Thoracic aorta (tissue), 2 donors: Measurements from ENCODE around the gene PSMC4. TPM values are rescaled to one million over a fixed set of nuclear protein-coding genes. Genes with fewer than 3 reads are reported as not detected.
"Not testable (repeated sequence)": the region's sequence is repeated elsewhere in the genome, so short reads cannot be mapped to it uniquely, and the experiment has no call there.

Experiments used
- ATAC-seq: fragments of 150-250 bp; one replicate; pipeline ENCODE4 v1.8.0; 2017; ENCODE audit warnings: low read depth; ENCODE audit not compliant: insufficient number of reproducible peaks, low FRiP score
- DNase-seq: peaks from one replicate; pipeline ENCODE4 v3.0.0-alpha.2; 2020; ENCODE audit warnings: low spot score
- H3K27ac ChIP-seq, 2 donors: fragments of 200-600 bp; sonication (generic); 1 replicate in 1 of 2; 2 replicates in 1 of 2; pipeline ENCODE4 v1.5.1; 2016; ENCODE audit warnings: mild to moderate bottlenecking in 2 of 2, moderate library complexity in 2 of 2
- H3K27me3 ChIP-seq: fragments of 200-600 bp; sonication (generic); replicated peaks from 2 replicates; pipeline ENCODE4 v1.6.0; 2016; ENCODE audit warnings: mild to moderate bottlenecking; ENCODE audit not compliant: insufficient read depth
- H3K36me3 ChIP-seq: fragments of 200-600 bp; sonication (generic); one replicate; pipeline ENCODE4 v1.5.1; 2016
- H3K4me1 ChIP-seq, 2 donors: fragments of 200-600 bp; sonication (generic); 1 replicate in 1 of 2; 2 replicates in 1 of 2; pipeline versions ENCODE4 v1.5.1 to v1.6.0; 2016; ENCODE audit warnings: low read depth in 2 of 2, mild to moderate bottlenecking in 1 of 2; ENCODE audit not compliant: control insufficient read depth in 1 of 2
- H3K4me3 ChIP-seq: fragments of 200-600 bp; sonication (generic); 2 replicates; pipeline ENCODE4 v1.5.1; 2016; ENCODE audit warnings: mild to moderate bottlenecking
- H3K9me3 ChIP-seq: fragments of 200-600 bp; sonication (generic); 2 replicates; pipeline ENCODE4 v1.5.1; 2016
- total RNA-seq, 2 donors: library from RNA; depleted of rRNA; stranded (reverse); fragments of >200 nt; gene quantifications; one replicate each; pipeline versions ENCODE4 v1.1.0 to v1.2.3, GENCODE V29; 2016
- TF ChIP-seq, protein P1 (sequence below): fragments of 200-600 bp; sonication (generic); IDR thresholded peaks from one replicate; pipeline ENCODE4 v1.5.1; 2019; ENCODE audit warnings: antibody characterized with exemption

The PSMC4 gene
- total RNA-seq, 2 donors from 2014 or later, result 71.1 to 93.1 TPM

DNA sequence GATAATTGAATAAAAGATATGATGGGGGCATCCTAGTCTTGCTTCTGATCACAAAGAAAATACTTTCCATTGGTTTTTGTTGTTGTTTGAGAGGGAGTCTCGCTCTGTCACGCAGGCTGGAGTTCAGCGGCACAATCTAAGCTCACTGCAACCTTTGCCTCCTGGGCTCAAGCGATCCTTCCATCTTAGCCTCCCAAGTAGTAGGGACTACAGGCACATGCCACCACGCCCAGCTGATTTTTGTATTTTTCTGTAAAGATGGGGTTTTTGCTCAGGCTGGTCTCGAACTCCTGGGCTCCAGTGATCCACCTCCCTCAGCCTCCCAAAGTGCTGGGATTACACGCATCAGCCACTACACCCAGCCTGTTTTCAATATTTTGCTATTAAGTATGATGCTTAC lies 17.1 kb upstream of the PSMC4 start:
- H3K36me3 ChIP-seq, result no peaks in the 10 kb centered on the region
- no peak overlapping the region for H3K4me3 ChIP-seq
- TF ChIP-seq, protein P1, sequence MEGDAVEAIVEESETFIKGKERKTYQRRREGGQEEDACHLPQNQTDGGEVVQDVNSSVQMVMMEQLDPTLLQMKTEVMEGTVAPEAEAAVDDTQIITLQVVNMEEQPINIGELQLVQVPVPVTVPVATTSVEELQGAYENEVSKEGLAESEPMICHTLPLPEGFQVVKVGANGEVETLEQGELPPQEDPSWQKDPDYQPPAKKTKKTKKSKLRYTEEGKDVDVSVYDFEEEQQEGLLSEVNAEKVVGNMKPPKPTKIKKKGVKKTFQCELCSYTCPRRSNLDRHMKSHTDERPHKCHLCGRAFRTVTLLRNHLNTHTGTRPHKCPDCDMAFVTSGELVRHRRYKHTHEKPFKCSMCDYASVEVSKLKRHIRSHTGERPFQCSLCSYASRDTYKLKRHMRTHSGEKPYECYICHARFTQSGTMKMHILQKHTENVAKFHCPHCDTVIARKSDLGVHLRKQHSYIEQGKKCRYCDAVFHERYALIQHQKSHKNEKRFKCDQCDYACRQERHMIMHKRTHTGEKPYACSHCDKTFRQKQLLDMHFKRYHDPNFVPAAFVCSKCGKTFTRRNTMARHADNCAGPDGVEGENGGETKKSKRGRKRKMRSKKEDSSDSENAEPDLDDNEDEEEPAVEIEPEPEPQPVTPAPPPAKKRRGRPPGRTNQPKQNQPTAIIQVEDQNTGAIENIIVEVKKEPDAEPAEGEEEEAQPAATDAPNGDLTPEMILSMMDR, result no peak
- DNase-seq, result no peak
- H3K4me1 ChIP-seq, result no peaks in the 10 kb centered on the region
- no peak overlapping the region for H3K27ac ChIP-seq
- H3K9me3 ChIP-seq, result no peaks in the 10 kb centered on the region
- H3K27me3 ChIP-seq, result no peaks in the 10 kb centered on the region
- no peak for ATAC-seq

DNA sequence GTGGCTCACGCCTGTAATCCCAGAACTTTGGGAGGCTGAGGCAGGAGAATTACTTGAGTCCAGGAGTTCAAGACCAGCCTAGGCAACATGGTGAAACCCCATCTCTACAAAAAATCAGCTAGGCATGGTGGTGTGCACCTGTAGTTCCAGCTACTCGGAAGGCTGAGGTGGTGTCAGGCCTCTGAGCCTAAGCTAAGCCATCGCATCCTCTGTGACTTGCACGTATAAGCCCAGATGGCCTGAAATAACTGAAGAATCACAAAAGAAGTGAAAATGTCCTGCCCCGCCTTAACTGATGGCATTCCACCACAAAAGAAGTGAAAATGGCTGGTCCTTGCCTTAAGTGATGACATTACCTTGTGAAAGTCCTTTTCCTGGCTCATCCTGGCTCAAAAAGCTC lies 13.1 kb upstream of the PSMC4 start:
- not testable (repeated sequence) for H3K9me3 ChIP-seq, ATAC-seq, H3K27ac ChIP-seq, DNase-seq, H3K36me3 ChIP-seq, H3K4me3 ChIP-seq, H3K27me3 ChIP-seq, H3K4me1 ChIP-seq

DNA sequence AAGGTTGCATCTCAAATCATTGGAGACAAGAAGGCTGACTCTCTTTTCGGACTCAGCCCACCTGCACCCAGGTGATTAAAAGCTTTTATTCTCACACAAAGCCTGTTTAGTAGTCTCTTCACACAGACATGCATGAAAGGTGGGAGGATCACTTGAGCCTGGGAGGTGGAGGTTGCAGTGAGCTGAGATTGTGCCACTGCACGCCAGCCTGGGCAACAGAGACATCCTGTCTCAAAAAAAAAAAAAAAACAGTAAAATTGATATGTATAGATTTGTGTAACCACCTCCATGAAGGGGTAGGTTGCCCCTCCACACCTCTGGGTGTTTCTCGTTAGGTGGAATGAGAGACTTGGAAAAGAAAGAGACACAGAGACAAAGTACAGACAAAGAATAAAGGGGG lies 12.0 kb upstream of the PSMC4 start:
- H3K4me3 ChIP-seq, H3K4me1 ChIP-seq, H3K9me3 ChIP-seq, DNase-seq, H3K27ac ChIP-seq, ATAC-seq, H3K27me3 ChIP-seq, H3K36me3 ChIP-seq: not testable (repeated sequence)

DNA sequence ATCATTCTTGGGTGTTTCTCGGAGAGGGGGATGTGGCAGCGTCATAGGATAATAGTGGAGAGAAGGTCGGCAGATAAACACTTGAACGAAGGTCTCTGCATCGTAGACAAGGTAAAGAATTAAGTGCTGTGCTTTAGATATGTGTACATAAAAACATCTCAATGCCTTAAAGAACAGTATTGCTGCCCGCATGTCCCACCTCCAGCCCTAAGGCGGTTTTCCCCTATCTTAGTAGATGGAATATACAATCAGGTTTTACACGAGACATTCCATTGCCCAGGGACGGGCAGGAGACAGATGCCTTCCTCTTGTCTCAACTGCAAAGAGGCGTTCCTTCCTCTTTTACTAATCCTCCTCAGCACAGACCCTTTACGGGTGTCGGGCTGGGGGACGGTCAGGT lies 11.6 kb upstream of the PSMC4 start:
- H3K27ac ChIP-seq, DNase-seq, H3K27me3 ChIP-seq, H3K36me3 ChIP-seq, H3K4me3 ChIP-seq, H3K9me3 ChIP-seq, ATAC-seq, H3K4me1 ChIP-seq: not testable (repeated sequence)

DNA sequence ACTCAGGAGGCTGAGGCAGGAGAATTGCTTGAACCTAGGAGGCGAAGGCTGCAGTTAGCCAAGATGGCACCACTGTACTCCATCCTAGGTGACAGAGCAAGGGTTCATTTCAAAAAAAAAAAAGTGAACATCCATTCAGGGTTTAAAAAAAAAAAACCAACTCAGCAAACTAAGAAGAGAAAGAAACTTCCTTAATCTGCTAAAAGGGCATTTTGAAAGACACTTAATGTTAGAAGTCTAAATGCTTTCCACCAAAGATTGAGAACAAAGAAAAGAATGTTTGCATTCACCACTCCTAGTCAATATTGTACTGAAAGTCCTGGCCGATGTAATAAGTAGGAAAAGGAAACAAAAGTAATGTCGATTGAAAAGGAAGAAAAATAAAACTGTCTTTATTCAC lies 7.1 kb upstream of the PSMC4 start:
- H3K27me3 ChIP-seq, result no peaks in the 10 kb centered on the region
- no peak overlapping the region for H3K4me3 ChIP-seq
- no peak for DNase-seq
- no peaks in the 10 kb centered on the region for H3K4me1 ChIP-seq
- no peak for ATAC-seq
- no peaks in the 10 kb centered on the region for H3K9me3 ChIP-seq
- no peaks in the 10 kb centered on the region for H3K36me3 ChIP-seq
- no peak overlapping the region for H3K27ac ChIP-seq
- TF ChIP-seq, protein P1, result no peak

DNA sequence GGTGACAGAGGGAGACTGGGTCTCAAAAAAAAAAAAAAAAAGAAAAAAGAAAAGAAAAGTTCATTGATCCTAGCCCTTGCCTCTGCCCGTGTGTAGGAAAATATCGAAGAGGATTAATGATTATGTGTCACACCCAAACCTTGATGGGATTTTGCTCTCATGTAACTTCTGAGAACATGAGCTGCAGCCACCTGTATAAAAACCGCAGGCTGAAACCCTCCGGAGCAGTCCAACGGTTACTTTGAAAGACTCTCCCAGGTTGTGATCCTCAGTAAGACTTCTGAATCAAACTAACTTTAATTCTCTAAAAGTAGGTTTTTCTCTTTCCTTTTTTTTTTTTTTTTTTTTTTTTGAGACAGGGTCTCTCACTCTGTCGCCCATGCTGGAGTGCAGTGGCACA lies 4.3 kb upstream of the PSMC4 start:
- no peak for ATAC-seq
- H3K9me3 ChIP-seq, result no peaks in the 10 kb centered on the region
- no peak for DNase-seq
- peaks cover 3 to 7% of the 10 kb centered on the region in 2 donors for H3K4me1 ChIP-seq
- TF ChIP-seq, protein P1, result no peak
- H3K4me3 ChIP-seq, result no peak overlapping the region
- no peaks in the 10 kb centered on the region for H3K36me3 ChIP-seq
- no peak overlapping the region for H3K27ac ChIP-seq
- no peaks in the 10 kb centered on the region for H3K27me3 ChIP-seq

DNA sequence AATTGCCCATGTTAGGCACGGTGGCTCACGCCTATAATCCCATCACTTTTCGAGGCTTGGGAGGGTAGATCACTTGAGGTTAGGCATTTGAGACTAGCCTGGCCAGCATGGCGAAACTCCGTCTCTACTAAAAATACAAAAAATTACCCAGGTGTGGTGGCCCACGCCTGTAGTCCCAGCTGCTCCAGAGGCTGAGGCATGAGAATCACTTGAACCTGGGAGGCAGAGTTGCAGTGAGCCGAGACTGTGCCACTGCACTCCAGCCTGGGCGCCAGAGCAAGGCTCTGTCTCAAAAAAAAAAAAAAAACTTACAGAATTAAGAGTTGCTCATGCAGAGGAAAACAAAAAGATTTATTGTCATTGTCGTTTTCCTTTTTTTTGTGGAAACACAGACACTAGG lies 3.4 kb upstream of the PSMC4 start:
- DNase-seq (no peak), ATAC-seq (no peak)
- Histone ChIP-seq H3K27ac (no peak overlapping the region), H3K27me3 (no peaks in the 10 kb centered on the region), H3K9me3 (no peaks in the 10 kb centered on the region), H3K36me3 (no peaks in the 10 kb centered on the region), H3K4me1 (peaks cover 9 to 16% of the 10 kb centered on the region in 2 donors), H3K4me3 (no peak overlapping the region)
- TF ChIP-seq, protein P1, result no peak
